ENCODE results near the gene SLC25A30.

SLC25A30 gene

GRCh38 chr13:45417790-45418534, at the start of gene SLC25A30:
SLC25A30 (minus strand) TSS chr13:45418373; CDS start chr13:45411425, 6,948 bp downstream.
- Histone ChIP-seq H3K9me3 (ENCODE audit: control insufficient read depth, insufficient read depth, low read length) (no peaks in the 10 kb centered on the region), H3K36me3 (ENCODE audit: control insufficient read depth, insufficient read depth, low read length) (no peaks in the 10 kb centered on the region), H3K27me3 (ENCODE audit: control insufficient read depth, insufficient read depth, low read length) (peaks cover 10% of the 10 kb centered on the region), H3K9ac (ENCODE audit: low read depth, low read length) (peak within 1 kb of the TSS; percentile 47), H3K4me3 (ENCODE audit: low read depth, low read length) (peak within 1 kb of the TSS; percentile 82), H3K4me1 (ENCODE audit: control insufficient read depth, insufficient read depth, low read length) (no peaks in the 10 kb centered on the region)

GRCh38 chr13:45466359-45466758, 48.2 kb upstream of the SLC25A30 start:
- H3K36me3 ChIP-seq (ENCODE audit: control insufficient read depth, insufficient read depth, low read length): peaks cover 4% of the 10 kb centered on the region
- H3K27me3 ChIP-seq (ENCODE audit: control insufficient read depth, insufficient read depth, low read length): no peaks in the 10 kb centered on the region
- no peak overlapping the region for H3K4me3 ChIP-seq (ENCODE audit: low read depth, low read length)
- no peak overlapping the region for H3K9ac ChIP-seq (ENCODE audit: low read depth, low read length)
- H3K9me3 ChIP-seq (ENCODE audit: control insufficient read depth, insufficient read depth, low read length): no peaks in the 10 kb centered on the region
- peaks cover 9% of the 10 kb centered on the region for H3K4me1 ChIP-seq (ENCODE audit: control insufficient read depth, insufficient read depth, low read length)

GRCh38 chr13:45464687-45465453, 46.7 kb upstream of the SLC25A30 start, which contains the start of gene COG3:
COG3 (plus strand) TSS chr13:45464939; CDS start chr13:45465037, 98 bp downstream.
- Histone ChIP-seq H3K9me3 (ENCODE audit: control insufficient read depth, insufficient read depth, low read length) (no peaks in the 10 kb centered on the region), H3K4me3 (ENCODE audit: low read depth, low read length) (peak within 1 kb of the TSS; percentile 96), H3K36me3 (ENCODE audit: control insufficient read depth, insufficient read depth, low read length) (peaks cover 4% of the 10 kb centered on the region), H3K27me3 (ENCODE audit: control insufficient read depth, insufficient read depth, low read length) (no peaks in the 10 kb centered on the region), H3K4me1 (ENCODE audit: control insufficient read depth, insufficient read depth, low read length) (peaks cover 9% of the 10 kb centered on the region), H3K9ac (ENCODE audit: low read depth, low read length) (peak within 1 kb of the TSS; percentile 94)

- no peaks in the 10 kb centered on the region for H3K27me3 ChIP-seq (ENCODE audit: control insufficient read depth, insufficient read depth, low read length)
- peaks cover 9% of the 10 kb centered on the region for H3K4me1 ChIP-seq (ENCODE audit: control insufficient read depth, insufficient read depth, low read length)
- H3K9me3 ChIP-seq (ENCODE audit: control insufficient read depth, insufficient read depth, low read length): no peaks in the 10 kb centered on the region
- no peak overlapping the region for H3K9ac ChIP-seq (ENCODE audit: low read depth, low read length)
- peak overlapping the region; percentile 96 for H3K4me3 ChIP-seq (ENCODE audit: low read depth, low read length)
- peaks cover 4% of the 10 kb centered on the region for H3K36me3 ChIP-seq (ENCODE audit: control insufficient read depth, insufficient read depth, low read length)
Observed at GRCh38 chr13:45464141-45464686, 46.0 kb upstream of the SLC25A30 start.

GRCh38 chr13:45456196-45456972, 38.2 kb upstream of the SLC25A30 start:
- Histone ChIP-seq H3K4me1 (ENCODE audit: control insufficient read depth, insufficient read depth, low read length) (no peaks in the 10 kb centered on the region), H3K9ac (ENCODE audit: low read depth, low read length) (no peak overlapping the region), H3K36me3 (ENCODE audit: control insufficient read depth, insufficient read depth, low read length) (no peaks in the 10 kb centered on the region), H3K9me3 (ENCODE audit: control insufficient read depth, insufficient read depth, low read length) (no peaks in the 10 kb centered on the region), H3K27me3 (ENCODE audit: control insufficient read depth, insufficient read depth, low read length) (no peaks in the 10 kb centered on the region), H3K4me3 (ENCODE audit: low read depth, low read length) (no peak overlapping the region)

GRCh38 chr13:45454204-45454603, 36.0 kb upstream of the SLC25A30 start:
- Histone ChIP-seq H3K4me1 (ENCODE audit: control insufficient read depth, insufficient read depth, low read length) (no peaks in the 10 kb centered on the region), H3K27me3 (ENCODE audit: control insufficient read depth, insufficient read depth, low read length) (no peaks in the 10 kb centered on the region), H3K9me3 (ENCODE audit: control insufficient read depth, insufficient read depth, low read length) (no peaks in the 10 kb centered on the region), H3K36me3 (ENCODE audit: control insufficient read depth, insufficient read depth, low read length) (no peaks in the 10 kb centered on the region), H3K9ac (ENCODE audit: low read depth, low read length) (no peak overlapping the region), H3K4me3 (ENCODE audit: low read depth, low read length) (no peak overlapping the region)

GRCh38 chr13:45451282-45451681, 33.1 kb upstream of the SLC25A30 start:
- Histone ChIP-seq H3K4me1 (ENCODE audit: control insufficient read depth, insufficient read depth, low read length) (peaks cover 2% of the 10 kb centered on the region), H3K4me3 (ENCODE audit: low read depth, low read length) (no peak overlapping the region)

GRCh38 chr13:45448965-45449559, 30.9 kb upstream of the SLC25A30 start:
- Histone ChIP-seq H3K9me3 (ENCODE audit: control insufficient read depth, insufficient read depth, low read length) (no peaks in the 10 kb centered on the region), H3K27me3 (ENCODE audit: control insufficient read depth, insufficient read depth, low read length) (no peaks in the 10 kb centered on the region), H3K4me3 (ENCODE audit: low read depth, low read length) (no peak overlapping the region), H3K36me3 (ENCODE audit: control insufficient read depth, insufficient read depth, low read length) (no peaks in the 10 kb centered on the region), H3K4me1 (ENCODE audit: control insufficient read depth, insufficient read depth, low read length) (peaks cover 2% of the 10 kb centered on the region), H3K9ac (ENCODE audit: low read depth, low read length) (no peak overlapping the region)

More at GRCh38 chr13:45451282-45451681, 33.1 kb upstream of the SLC25A30 start:
- no peak overlapping the region for H3K9ac ChIP-seq (ENCODE audit: low read depth, low read length)
- H3K27me3 ChIP-seq (ENCODE audit: control insufficient read depth, insufficient read depth, low read length): no peaks in the 10 kb centered on the region
- no peaks in the 10 kb centered on the region for H3K36me3 ChIP-seq (ENCODE audit: control insufficient read depth, insufficient read depth, low read length)
- no peaks in the 10 kb centered on the region for H3K9me3 ChIP-seq (ENCODE audit: control insufficient read depth, insufficient read depth, low read length)

- Histone ChIP-seq H3K9me3 (ENCODE audit: control insufficient read depth, insufficient read depth, low read length) (no peaks in the 10 kb centered on the region), H3K27me3 (ENCODE audit: control insufficient read depth, insufficient read depth, low read length) (no peaks in the 10 kb centered on the region), H3K4me1 (ENCODE audit: control insufficient read depth, insufficient read depth, low read length) (peaks cover 2% of the 10 kb centered on the region), H3K36me3 (ENCODE audit: control insufficient read depth, insufficient read depth, low read length) (no peaks in the 10 kb centered on the region), H3K4me3 (ENCODE audit: low read depth, low read length) (no peak overlapping the region), H3K9ac (ENCODE audit: low read depth, low read length) (no peak overlapping the region)
Observed at GRCh38 chr13:45447050-45447661, 29.0 kb upstream of the SLC25A30 start.

GRCh38 chr13:45446181-45446580, 28.0 kb upstream of the SLC25A30 start:
- Histone ChIP-seq H3K27me3 (ENCODE audit: control insufficient read depth, insufficient read depth, low read length) (no peaks in the 10 kb centered on the region), H3K9me3 (ENCODE audit: control insufficient read depth, insufficient read depth, low read length) (no peaks in the 10 kb centered on the region), H3K4me1 (ENCODE audit: control insufficient read depth, insufficient read depth, low read length) (peaks cover 2% of the 10 kb centered on the region), H3K36me3 (ENCODE audit: control insufficient read depth, insufficient read depth, low read length) (no peaks in the 10 kb centered on the region), H3K4me3 (ENCODE audit: low read depth, low read length) (no peak overlapping the region), H3K9ac (ENCODE audit: low read depth, low read length) (no peak overlapping the region)

All from iPS-15b (cell line).